Gastroesophageal sphincter (tissue), 4 donors: Measurements from ENCODE around the gene RBFOX2. TPM values are rescaled to one million over a fixed set of nuclear protein-coding genes. Genes with fewer than 3 reads are reported as not detected.

Experiments
- ATAC-seq: fragments of 150-250 bp; one replicate; pipeline ENCODE4 v1.9.1; 2016; ENCODE audit warnings: mild to moderate bottlenecking, moderate library complexity
- H3K27ac ChIP-seq, 4 donors: fragments of 200-600 bp; sonication (generic) in 3 of 4; 1 replicate in 3 of 4; 2 replicates in 1 of 4; pipeline ENCODE4 v1.5.1; 2016 to 2019
- H3K27me3 ChIP-seq: fragments of 200-600 bp; sonication (generic); one replicate; pipeline ENCODE4 v1.5.1; 2019
- H3K36me3 ChIP-seq, 2 donors: fragments of 200-600 bp; sonication (generic); one replicate each; pipeline ENCODE4 v1.5.1; 2019; ENCODE audit warnings: control low read depth in 1 of 2
- H3K4me1 ChIP-seq, 3 donors: fragments of 200-600 bp; sonication (generic); 1 replicate in 2 of 3; 2 replicates in 1 of 3; pipeline ENCODE4 v1.5.1; 2016 to 2019; ENCODE audit warnings: control low read depth in 2 of 3
- H3K4me3 ChIP-seq, 2 donors: fragments of 200-600 bp; sonication (generic); one replicate each; pipeline ENCODE4 v1.5.1; 2019; ENCODE audit warnings: mild to moderate bottlenecking in 1 of 2, moderate library complexity in 1 of 2
- H3K9me3 ChIP-seq, 3 donors: fragments of 200-600 bp; sonication (generic); one replicate each; pipeline ENCODE4 v1.5.1; 2017 to 2019; ENCODE audit warnings: control low read depth in 2 of 3
- EP300 ChIP-seq: sonication (generic); formaldehyde crosslinking; IDR thresholded peaks from one replicate; pipeline ENCODE4 v1.6.1; 2017; ENCODE audit warnings: antibody characterized with exemption, mild to moderate bottlenecking
- POLR2A ChIP-seq, 2 donors: fragments of 450-650 bp; IDR thresholded peaks; one replicate each; pipeline ENCODE4 v1.6.1; 2017; ENCODE audit warnings: antibody characterized with exemption in 2 of 2, mild to moderate bottlenecking in 2 of 2, moderate library complexity in 1 of 2
- POLR2AphosphoS5 ChIP-seq: sonication (generic); formaldehyde crosslinking; IDR thresholded peaks from one replicate; pipeline ENCODE4 v1.6.1; 2017; ENCODE audit warnings: antibody characterized with exemption
- WGBS, 2 donors: methylation state at CpG; one replicate each; pipeline ENCODE4 v1.1.5; 2018; ENCODE audit warnings: low coverage in 1 of 2; 5-methylcytosine and 5-hydroxymethylcytosine counted together
- total RNA-seq, 4 donors: library from RNA; depleted of rRNA; stranded (reverse); fragments of >200 nt; gene quantifications; one replicate each; pipeline ENCODE4 v1.1.0, GENCODE V29; 2016
- TF ChIP-seq, protein P1 (sequence below), 4 experiments: fragments of 200-600 bp in 2 of 4; fragments of 450-650 bp in 2 of 4; sonication (generic) in 1 of 4; IDR thresholded peaks; one replicate each; pipeline ENCODE4 v1.5.1; 2017 to 2019; ENCODE audit warnings: antibody characterized with exemption in 4 of 4, mild to moderate bottlenecking in 2 of 4, moderate library complexity in 2 of 4

Gene RBFOX2
- total RNA-seq, 4 donors from 2014 or later, result 120 to 197 (median 169) TPM

DNA sequence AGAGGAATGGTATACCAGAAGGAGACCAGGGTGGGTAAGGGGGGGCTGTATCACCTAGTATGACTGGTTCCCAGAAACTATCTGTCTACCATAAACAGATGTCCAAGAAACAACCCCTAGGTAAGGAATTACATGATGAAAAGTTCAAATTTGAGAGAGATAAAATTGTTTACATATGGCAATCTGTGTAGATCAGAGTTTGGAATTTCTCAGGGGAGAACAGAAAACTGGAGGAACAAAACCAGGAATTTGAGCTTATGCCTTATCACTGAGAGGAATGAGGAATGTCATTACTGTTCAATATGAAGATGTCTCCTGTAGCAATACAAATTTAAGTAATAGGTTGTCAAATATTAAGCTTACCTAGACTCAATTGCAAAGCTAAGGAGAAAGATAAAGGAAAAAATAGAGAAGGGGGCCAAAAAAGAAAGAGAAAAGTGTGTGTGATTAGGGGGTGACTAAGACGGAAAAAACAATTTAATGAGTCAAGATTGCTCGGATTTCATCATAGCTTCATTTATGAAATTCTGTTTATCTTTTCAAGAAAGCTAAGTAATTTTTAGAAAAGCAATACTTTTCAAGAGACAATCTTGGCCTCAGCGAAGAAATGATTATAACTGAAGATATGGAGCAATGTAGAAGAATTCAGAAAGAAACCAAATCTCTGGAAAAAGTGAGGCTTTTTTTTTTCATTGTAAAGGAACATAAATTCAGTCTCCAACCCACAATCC is 193.2 kb downstream of the RBFOX2 start:
- ATAC-seq, result no peak
- H3K4me1 ChIP-seq, result peaks cover 25 to 96% (median 30%) of the 10 kb centered on the region in 3 donors
- H3K27ac ChIP-seq, result peak overlapping the region; percentile 67 to 80 (median 72)
- no peak for TF ChIP-seq EP300
- peak; percentile 70 for TF ChIP-seq POLR2AphosphoS5
- H3K4me3 ChIP-seq, result peak overlapping the region; percentile 36 to 40
- H3K36me3 ChIP-seq, result no peaks in the 10 kb centered on the region
- WGBS, 2 donors, result 16% methylated on average over 3 of the region's 3 CpGs
- H3K9me3 ChIP-seq, result no peaks in the 10 kb centered on the region
- H3K27me3 ChIP-seq, result no peaks in the 10 kb centered on the region

DNA sequence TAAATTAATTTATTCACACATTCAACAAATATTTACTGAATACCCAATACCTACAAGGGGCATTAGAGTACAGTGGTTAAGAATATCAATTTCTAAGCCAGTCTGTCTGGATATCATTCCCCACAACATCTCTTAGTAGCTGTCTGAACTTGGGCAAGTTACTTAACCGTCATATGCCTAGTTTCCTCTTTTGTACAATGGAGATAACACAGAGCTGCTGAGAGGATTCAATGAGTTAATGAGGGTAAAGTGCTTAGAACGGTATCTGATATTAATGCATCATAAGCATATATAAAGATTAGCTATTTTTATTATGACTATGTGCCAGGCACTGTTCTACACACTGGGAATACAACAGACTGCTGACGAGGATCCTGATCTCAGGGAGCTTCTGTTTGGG is 194.6 kb downstream of the RBFOX2 start:
- ATAC-seq, result no peak
- no peak for TF ChIP-seq POLR2AphosphoS5
- no peak for TF ChIP-seq EP300
- TF ChIP-seq, protein P1, sequence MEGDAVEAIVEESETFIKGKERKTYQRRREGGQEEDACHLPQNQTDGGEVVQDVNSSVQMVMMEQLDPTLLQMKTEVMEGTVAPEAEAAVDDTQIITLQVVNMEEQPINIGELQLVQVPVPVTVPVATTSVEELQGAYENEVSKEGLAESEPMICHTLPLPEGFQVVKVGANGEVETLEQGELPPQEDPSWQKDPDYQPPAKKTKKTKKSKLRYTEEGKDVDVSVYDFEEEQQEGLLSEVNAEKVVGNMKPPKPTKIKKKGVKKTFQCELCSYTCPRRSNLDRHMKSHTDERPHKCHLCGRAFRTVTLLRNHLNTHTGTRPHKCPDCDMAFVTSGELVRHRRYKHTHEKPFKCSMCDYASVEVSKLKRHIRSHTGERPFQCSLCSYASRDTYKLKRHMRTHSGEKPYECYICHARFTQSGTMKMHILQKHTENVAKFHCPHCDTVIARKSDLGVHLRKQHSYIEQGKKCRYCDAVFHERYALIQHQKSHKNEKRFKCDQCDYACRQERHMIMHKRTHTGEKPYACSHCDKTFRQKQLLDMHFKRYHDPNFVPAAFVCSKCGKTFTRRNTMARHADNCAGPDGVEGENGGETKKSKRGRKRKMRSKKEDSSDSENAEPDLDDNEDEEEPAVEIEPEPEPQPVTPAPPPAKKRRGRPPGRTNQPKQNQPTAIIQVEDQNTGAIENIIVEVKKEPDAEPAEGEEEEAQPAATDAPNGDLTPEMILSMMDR (IDR thresholded peaks at IDR 0.05), result no peak
- TF ChIP-seq POLR2A (IDR thresholded peaks at IDR 0.05), result no peak

DNA sequence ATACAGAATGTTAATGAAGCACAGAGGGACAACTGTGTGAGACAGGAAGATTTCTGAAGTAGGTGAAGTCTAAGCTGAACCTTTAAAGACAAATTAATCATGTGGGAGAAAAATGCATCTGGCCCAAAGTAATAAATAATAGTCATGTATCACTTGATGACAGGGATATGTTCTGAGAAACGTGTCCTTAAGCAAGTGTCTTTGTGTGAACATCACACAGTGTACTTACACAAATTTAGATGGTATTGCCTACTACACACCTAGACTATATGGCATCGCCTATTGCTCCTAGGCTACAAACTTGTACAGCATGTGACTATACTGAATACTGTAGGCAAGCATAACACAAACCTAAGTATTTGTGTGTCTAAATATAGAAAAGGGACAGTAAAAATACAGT is 198.3 kb downstream of the RBFOX2 start:
- H3K4me3 ChIP-seq, result no peak overlapping the region
- H3K27ac ChIP-seq, result no peak overlapping the region
- whole genome bisulfite sequencing, 2 donors, result 44 to 56% methylated on average over 2 of the region's 2 CpGs
- no peaks in the 10 kb centered on the region for H3K9me3 ChIP-seq
- peaks cover 5 to 74% (median 14%) of the 10 kb centered on the region in 3 donors for H3K4me1 ChIP-seq
- H3K36me3 ChIP-seq, result no peaks in the 10 kb centered on the region
- TF ChIP-seq, protein P1 (IDR thresholded peaks at IDR 0.05), result no peak
- TF ChIP-seq POLR2A (IDR thresholded peaks at IDR 0.05) (no peak), EP300 (no peak), POLR2AphosphoS5 (no peak)
- no peak for ATAC-seq
- no peaks in the 10 kb centered on the region for H3K27me3 ChIP-seq

More for the DNA sequence above, 194.6 kb downstream of the RBFOX2 start:
- Histone ChIP-seq H3K27ac (peak overlapping the region in 3 of 4 donors; percentile 68 to 80 (median 76)), H3K9me3 (no peaks in the 10 kb centered on the region), H3K4me3 (no peak overlapping the region), H3K36me3 (no peaks in the 10 kb centered on the region), H3K4me1 (peaks cover 26 to 97% (median 29%) of the 10 kb centered on the region in 3 donors), H3K27me3 (no peaks in the 10 kb centered on the region)
- WGBS, 2 donors, result 24 to 27% methylated on average over 3 of the region's 3 CpGs

DNA sequence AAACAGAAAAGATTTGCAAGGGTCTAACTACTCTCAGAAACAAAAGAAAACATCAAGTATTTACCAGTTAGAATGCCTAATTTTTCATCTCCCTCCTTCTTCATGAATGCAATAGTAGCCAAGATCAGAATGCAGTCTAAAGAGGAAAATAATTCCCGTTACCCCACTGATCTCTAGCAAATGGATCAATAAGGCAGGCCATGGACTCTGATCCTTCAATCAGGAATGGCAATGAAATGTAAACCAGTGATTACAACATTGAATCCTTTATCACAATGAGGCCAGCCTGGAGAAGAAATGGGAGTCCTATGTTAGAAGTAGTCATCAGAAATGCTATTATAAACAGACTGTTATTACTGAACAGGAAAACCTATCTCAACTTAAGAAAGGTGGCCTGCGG is 204.4 kb downstream of the RBFOX2 start:
- ATAC-seq, result no peak
- Histone ChIP-seq H3K9me3 (no peaks in the 10 kb centered on the region), H3K4me3 (no peak overlapping the region), H3K27me3 (no peaks in the 10 kb centered on the region), H3K4me1 (peaks cover 2 to 64% (median 4%) of the 10 kb centered on the region in 3 donors), H3K36me3 (no peaks in the 10 kb centered on the region), H3K27ac (no peak overlapping the region)
- TF ChIP-seq EP300 (no peak), POLR2AphosphoS5 (no peak), POLR2A (IDR thresholded peaks at IDR 0.05) (no peak)
- TF ChIP-seq, protein P1 (IDR thresholded peaks at IDR 0.05), result no peak
- 92 to 100% methylated on average over 2 of the region's 2 CpGs for WGBS, 2 donors

DNA sequence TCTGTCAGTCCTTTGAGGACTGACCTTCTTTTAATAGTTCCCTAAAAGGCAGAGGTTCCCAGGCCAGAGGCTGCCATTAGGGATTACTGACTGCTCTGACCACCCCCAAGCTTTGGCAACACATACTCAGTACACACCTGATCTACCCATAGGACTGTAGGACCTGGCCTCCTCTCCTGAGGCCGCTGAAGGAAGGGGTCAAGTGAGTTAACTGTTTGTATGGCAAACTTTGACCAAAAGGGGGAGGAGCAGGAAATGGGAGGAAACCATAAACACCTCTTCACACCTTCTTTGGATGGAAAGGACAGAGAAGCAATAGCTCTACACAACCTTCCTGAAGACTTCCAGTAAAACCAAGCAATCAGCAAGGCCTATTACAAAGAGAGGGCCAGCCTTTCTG is 207.0 kb downstream of the RBFOX2 start:
- H3K27ac ChIP-seq, result no peak overlapping the region
- TF ChIP-seq POLR2AphosphoS5, result no peak
- TF ChIP-seq EP300, result no peak
- TF ChIP-seq, protein P1 (IDR thresholded peaks at IDR 0.05), result no peak
- TF ChIP-seq POLR2A (IDR thresholded peaks at IDR 0.05), result no peak
- ATAC-seq, result no peak
- peaks cover 2 to 74% (median 7%) of the 10 kb centered on the region in 3 donors for H3K4me1 ChIP-seq
- whole genome bisulfite sequencing, 2 donors, result 75 to 80% methylated on average over 1 of the region's 1 CpG
- H3K27me3 ChIP-seq, result no peaks in the 10 kb centered on the region
- H3K4me3 ChIP-seq, result no peak overlapping the region
- H3K36me3 ChIP-seq, result no peaks in the 10 kb centered on the region
- H3K9me3 ChIP-seq, result no peaks in the 10 kb centered on the region
